Tibial nerve (tissue), 3 donors: ENCODE data around the gene LMF1.

Experiments
- CTCF ChIP-seq, 5 experiments: fragments of 200-600 bp in 3 of 5; fragments of 450-650 bp in 2 of 5; sonication (generic) in 3 of 5; IDR thresholded peaks; one replicate each; pipeline ENCODE4 v1.5.1; 2016 to 2019; ENCODE audit warnings: antibody characterized with exemption in 5 of 5, mild to moderate bottlenecking in 3 of 5, moderate library complexity in 2 of 5
- POLR2A ChIP-seq, 2 donors: fragments of 450-650 bp; IDR thresholded peaks; one replicate each; pipeline ENCODE4 v1.6.1; 2017; ENCODE audit warnings: antibody characterized with exemption in 2 of 2, mild to moderate bottlenecking in 2 of 2, moderate library complexity in 2 of 2

- no peak for TF ChIP-seq CTCF (IDR thresholded peaks at IDR 0.05)
- TF ChIP-seq POLR2A (IDR thresholded peaks at IDR 0.05), result no peak
These were observed 27.4 kb upstream of the LMF1 start for GRCh38 chr16:998211-998610.
